GM18502 (cell line): Measurements from ENCODE around the gene SULT6B1.
"Not testable (repeated sequence)": the region's sequence is repeated elsewhere in the genome, so short reads cannot be mapped to it uniquely, and the experiment has no call there.

ENCODE experiments used
- ATAC-seq: cut with Tn5 transposase; IDR thresholded peaks from one replicate; pipeline ENCODE4 v1.9.1; 2021; ENCODE audit warnings: mild to moderate bottlenecking; ENCODE audit not compliant: unreplicated experiment, poor library complexity

The SULT6B1 gene

DNA sequence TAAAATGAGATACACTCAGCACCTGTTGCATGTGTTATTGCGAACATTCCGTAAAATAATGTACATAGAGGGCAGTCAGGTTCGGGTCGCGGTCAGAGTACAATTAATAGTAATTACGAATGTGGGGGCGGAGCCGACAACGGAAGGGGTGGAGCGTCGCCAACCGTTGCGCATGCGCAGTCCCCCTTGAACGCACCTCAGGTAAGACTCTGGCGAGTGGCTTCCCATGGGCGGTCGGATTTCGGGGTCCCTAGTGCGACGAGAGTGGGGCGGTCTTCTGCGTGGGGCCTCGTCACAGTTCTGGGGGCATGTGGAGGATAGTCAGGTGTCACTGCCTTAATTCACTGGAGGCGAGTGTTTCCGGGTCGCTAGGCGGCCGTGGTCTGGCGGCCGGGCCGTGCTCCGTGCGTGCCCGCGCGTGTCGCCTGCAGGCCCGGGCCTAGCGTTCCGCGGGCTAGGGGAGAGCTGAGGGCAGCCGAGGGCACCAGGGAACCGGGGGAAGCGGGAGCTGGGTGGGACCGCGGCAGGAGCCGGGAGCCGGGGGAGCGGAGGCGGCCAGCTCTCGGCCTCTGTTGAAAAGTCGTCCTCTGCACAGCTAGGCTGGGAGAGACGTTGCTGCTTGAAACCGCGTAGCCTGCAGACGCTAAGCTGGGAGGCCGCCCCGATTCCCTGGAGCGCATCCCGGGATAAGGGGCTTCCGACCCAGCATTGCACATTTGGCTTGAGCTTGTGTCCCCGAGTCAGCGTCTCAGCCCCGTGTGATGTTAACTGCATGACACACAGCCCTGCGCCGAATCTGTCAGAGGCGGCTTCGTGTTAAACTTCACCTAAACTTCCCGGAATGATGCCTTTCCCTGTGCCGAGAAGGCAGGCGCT lies 8.1 kb upstream of the SULT6B1 start, which contains the start of gene CEBPZOS:
TSS of gene CEBPZOS (plus strand) at position 177 of the 876 bp plus-strand sequence. CDS start 3,209 bp downstream, outside the sequence.
- peak; percentile 78 for ATAC-seq

DNA sequence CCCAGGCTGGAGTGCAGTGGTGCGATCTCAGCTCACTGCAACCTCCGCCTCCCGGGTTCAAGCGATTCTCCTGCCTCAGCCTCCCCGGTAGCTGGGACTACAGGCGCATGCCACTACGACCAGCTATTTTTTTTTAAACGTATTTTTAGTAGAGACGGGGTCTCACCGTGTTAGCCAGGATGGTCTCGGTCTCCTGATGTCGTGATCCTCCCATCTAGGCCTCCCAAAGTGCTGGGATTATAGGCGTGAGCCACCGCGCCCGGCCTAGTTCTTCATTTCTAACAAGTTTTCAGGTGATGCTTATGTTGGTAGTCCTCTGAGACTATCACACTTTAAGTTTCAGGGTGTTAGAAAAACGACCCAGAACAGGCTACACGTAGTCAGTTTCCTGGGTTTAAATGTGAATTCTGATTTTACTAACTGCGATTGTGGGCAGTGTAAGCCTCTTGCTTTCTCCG lies 7.4 kb upstream of the SULT6B1 start:
- not testable (repeated sequence) for ATAC-seq

DNA sequence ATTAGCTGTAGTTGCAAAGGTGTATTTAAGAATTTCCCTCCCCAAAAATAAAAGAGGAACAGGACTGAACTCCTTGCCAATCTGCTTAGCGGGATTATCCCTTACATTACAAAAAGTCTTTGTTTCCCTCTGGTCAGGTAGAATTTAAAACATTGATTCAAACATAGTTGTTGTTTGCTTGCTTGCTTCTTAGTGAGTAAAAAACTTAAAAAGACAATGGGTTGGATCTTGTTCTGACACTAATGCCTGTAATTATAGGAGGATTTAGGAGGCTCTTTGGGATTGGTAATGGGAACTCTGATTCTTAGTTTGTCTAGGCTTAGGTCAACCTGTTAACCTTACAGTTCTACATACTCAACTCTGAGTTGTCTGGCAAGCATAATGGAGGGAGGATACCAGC lies 4.1 kb upstream of the SULT6B1 start:
- no peak for ATAC-seq

DNA sequence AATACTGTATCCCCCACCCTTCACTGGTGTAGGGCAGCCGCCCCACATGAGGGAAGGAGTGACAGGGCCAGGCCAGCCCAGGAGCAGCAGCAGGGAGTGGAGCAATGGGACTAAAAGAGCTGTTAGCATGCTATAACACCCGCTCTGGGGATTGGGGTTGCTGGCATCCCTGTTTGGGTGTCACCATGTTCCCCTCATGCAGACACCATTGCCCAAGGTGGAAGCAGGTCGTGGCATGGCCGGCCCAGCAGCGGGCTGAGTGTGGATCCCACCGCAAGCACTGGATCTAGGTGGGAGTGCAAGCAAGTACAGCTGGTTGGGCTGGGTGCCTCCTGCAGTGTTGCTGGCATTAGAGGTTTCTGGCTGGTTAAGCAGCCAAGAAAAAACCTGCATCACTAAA lies 3.3 kb upstream of the SULT6B1 start:
- ATAC-seq: no peak

DNA sequence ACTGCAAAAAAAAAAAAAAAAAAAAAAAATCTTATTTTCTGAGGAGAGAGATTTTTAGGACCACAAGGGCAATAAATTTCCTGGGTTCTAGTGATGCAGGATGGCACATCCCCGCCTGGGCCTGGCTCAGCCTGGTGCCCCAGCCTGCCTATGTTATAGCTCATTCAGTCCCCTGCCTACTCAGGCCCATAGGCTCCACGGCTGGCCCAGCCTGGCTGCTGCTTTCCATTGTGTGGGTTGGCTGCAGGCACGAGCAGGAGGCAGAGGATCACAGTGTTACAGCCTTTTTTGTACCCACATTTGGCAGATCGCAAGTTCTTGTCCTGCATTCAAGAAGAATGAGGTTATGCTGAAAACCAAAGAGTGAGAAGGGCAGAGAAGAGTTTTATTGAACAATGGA lies 2.8 kb upstream of the SULT6B1 start:
- ATAC-seq: no peak

DNA sequence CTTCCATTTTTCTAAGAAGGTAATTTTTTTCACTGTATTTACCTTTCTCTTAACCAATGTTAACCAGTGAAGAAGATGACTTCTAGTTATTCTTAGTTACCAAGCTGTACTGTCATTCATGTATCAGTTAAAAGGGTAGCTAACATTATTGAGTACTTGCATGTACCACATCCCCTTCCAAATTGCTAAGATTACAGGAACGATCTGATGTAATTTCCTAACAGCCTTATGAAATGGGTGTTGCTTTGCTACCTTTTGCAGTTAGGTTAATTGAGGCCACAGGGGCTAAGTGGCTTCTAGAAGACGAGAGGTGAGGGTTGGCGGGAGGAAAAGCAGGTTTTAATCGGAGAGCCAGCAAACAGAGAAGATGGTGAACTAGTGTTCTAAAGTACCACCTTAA lies 1.8 kb upstream of the SULT6B1 start:
- ATAC-seq: no peak

DNA sequence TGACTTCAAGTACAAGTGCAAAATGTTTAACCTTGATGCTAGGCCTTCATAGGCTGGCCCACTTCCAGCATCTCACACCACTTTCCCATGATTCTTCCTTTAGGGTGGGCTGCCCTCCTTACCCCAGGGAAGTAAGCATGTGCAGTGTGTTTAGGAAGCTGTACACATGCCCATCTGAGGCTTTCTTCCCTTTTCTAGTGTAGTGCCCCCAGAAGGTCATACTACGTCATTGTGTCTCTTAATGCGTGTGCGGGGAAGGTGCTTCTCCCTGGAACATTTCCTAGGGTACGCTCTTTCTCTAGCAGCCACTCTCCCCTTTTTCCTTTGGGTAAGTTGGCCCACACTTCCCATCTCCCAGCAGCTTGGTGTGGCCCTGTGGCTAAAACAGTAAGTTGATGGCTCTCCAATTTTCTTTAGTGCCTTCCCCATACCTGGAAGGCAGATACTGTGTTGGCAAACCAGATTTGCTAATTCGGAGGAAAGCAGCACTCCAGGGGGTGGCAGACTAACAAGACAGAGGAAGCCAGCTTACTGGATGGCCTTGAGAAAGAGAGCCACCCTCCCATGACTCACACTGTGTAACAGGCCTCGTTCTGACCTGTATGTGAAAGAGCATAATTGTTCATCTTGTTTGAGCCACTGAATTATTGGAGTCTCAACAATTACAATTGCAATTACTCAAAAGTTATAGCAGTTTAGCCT lies 1.1 kb upstream of the SULT6B1 start:
- ATAC-seq: no peak

DNA sequence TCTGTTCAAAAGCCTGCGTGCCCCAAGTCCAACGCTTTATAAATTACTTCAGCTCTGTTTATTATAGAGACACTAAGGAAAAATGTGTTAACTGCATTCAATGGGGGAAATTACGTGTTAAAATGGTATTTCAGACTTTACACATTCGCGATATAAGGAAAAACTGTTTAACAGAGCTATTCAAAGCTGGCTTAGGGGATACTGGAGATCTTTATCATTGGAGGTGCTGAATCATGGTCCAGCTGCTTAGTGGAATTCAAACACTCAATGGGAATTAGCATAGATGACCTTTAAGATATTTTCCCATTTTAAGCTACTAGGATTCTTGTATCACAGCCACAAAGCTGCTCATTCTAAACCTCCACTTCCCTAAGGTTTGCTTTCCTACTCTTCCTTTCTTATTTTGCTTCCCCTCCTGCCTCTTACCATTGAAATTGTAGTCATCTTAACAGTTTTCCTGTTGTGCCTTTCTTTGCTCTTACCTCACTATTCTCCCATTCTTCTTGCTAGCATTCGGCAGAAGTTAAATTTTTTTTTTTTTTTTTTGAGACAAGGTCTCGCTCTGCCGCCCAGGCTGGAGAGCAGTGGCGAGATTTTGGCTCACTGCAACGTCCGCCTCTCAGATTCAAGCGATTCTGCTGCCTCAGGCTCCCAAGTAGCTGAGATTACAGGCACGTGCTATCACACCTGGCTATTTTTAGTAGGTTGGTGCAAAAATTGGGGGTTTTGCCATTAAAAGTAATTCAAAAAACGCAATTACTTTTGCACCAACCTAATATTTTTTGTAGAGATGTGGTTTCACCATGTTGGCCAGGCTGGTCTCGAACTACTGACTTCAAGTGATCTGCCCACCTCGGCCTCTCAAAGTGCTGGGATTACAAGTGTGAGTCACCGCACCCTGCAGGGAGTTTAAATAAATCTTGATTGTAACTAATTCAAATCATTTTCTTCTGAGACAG lies 6.5 kb downstream of the SULT6B1 start:
- ATAC-seq: no peak

DNA sequence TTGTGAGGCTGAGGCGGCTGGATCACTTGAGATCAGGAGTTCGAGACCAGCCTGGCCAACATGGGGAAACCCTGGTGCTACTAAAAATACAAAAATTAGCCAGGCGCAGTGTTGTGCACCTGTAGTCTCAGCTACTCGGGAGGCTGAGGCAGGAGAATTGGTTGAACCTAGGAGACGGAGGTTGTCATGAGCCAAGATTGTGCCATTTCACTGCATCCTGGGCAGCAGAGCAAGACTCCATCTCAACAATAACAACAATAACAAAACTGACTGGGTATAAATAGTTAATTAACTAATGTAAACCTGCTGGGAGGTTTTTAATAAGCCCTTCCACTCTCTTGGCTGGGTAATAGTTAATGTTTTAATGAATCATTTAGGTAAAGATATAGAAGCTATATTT lies 7.8 kb downstream of the SULT6B1 start:
- no peak for ATAC-seq

DNA sequence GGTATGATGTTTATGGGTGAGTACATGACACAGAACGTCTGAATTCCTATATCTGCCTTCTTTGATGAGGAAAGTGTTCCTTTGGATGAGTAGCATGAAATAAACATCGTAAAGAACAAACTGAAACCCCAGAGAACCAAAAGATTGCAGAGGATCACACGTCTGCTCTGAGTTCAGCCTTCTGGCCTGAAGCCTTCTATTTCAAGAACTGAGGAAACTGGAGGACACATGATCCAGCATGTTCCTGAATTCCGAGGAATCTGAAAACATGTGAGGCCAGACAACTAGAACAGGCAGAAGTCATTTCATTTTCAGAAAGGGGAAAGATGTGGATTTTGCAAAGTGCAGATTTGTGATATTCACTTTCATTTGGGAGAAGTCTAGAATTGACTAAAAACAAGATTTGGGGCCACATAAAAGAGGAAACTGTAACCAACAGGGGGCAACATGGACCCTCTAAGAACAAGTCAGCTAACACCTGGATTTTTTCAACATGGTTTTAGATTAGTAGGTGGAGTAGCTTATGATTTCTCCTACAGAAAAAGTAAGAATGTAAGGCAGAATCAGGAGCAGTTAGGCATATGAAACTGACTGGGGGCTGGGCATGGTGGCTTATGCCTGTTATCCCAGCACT lies 8.3 kb downstream of the SULT6B1 start:
- ATAC-seq: no peak

DNA sequence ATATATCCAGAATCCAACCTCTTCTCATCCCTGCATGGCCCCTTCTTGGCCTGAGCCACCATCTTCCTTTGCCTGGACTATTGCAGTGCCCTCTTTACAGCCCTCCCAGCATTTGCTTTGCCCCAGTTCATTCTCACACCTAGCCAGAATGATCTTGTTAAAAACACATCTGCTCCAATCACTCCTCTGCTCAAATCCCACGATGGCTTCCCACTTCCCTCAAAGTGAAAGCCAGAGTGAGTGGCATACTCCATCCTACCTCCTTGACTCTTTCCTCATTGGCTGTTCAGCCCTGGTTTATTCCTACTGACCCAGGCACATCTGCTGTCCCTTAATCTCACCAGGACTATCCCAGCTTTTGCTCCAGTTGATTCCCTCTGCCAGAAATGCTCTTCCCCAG lies 14.7 kb downstream of the SULT6B1 start:
- ATAC-seq: no peak

DNA sequence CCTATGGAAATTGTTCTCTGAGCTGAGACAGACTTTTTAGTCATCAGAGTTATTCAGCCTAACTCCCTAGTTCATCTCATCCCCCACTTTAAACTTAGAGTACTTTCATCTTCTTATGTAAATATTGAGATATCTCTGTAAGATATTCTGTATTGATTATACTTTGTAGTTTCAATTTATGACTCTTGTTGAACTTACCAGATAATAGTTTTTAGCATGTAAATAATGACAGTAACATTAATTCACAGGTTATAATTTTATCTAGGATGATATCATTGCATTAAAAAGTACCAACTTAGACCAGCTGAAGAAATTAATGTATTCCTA lies 16.9 kb downstream of the SULT6B1 start:
- no peak for ATAC-seq

DNA sequence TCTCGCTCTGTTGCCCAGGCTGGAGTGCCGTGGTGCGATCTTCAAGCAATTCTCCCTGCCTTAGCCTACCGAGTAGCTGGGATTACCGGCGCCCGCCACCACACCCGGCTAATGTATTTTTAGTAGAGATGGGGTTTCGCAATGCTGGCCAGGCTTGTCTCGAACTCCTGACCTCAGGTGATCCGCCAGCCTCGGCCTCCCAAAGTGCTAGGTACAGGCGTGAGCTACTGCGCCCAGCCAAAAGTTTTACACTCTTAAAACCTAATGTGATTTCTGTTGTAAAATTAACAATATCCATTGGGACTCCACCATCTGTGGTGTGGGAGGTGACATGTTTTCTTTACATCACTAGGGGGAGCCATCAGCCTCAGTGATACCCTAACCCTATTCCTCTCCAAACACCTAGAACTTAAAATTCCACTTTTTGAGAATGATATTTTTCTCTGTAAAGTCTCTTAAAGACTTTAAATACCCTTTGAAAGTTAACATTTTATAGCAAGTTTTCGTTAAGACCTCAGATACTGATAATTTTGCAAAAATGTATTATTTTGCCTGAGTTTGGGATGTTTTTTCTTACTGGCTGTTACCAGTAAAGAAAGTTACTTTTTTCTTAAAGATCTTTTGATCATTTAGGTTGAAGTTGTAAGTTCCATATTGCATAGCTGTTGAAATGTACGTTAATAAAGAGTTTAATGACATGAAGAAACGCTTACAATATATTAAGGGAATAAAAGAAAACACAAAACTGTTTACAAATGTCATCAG lies 20.1 kb downstream of the SULT6B1 start:
- ATAC-seq: no peak

DNA sequence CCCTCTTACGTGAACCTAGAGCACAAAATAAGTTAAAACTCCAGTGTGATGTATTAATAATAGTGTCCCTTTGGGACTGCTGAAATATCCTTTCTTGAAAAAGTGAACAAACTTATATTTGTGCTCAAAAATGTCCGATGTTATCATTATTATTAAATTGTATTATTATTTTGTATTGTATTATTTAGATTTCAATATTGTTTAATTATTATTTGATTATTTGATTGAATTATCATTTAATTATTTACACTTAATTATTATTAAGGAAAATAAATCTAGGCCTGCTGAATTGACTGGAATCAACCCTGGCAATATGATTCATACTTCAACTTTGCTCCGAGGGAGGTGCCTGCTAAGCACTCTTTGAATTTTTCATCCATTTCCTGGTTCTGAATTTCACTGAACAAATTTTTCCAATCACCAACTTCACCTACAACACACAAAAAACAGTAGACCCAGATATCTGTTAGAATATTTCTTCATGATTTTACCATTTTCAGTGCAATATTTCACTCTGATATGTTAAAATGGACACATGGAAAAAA lies 20.8 kb downstream of the SULT6B1 start:
- no peak for ATAC-seq

DNA sequence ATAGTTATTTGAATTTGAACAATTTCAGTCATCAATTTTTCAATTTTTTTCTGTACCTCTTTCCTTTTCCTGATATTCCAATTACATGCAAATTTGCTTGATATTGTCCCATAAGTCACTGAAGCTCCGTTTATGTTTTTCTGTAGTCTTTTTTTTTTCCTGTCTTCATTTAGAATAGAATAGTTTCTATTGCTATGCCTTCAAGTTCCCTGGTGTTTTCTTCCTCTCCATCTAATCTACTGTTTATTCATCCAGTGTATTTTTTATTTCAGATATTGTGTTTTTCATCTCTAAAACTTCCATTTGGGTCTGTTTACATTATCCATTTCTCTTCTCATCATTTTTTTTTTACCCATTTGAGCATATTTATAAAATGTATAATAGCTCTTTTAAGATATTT lies 23.7 kb downstream of the SULT6B1 start:
- no peak for ATAC-seq

DNA sequence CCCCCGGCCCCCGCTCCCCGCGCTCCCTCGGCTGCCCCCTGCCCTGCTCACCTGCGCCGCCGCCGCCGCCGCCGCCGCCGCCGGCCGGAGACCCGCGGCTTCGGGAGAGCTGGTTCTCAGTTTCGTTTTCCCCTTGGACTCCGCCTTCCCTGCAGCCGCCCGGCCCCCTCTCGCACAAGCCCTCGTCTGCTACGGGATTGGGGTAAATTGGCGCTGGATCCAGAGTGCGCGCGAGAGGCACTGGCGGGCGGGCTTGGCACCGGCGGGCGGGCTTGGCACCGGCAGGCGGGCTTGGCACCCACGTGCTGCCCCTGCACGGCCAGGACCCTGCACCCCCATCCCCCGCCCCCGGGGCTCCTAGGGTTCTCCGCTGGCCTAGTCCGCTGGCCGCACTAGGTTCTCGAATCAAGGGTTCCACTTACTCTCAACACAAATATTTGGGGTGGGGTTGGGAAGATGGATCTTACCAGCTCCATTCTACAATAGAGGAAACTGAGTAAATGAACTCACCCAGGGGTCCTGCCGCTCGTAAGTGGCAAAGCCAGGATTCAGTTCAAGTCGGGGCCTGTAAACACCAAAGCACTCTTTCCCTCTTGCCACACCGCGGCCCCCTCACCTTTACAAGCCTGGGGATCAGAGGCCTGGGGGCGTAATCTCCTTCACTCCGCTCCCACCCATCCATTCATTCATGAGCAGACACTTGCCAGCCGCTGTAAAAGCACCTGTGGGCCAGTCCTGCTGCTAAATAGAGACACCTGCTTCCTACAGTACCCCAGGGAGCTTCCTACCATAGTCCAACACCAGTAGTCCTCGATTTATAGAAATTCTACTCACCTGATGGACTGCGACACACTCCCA lies 31.4 kb downstream of the SULT6B1 start, which contains the start of gene EIF2AK2:
TSS of gene EIF2AK2 (minus strand) at position 124 of the 858 bp plus-strand sequence. CDS start 9,174 bp downstream, outside the sequence.
- peak; percentile 92 for ATAC-seq

DNA sequence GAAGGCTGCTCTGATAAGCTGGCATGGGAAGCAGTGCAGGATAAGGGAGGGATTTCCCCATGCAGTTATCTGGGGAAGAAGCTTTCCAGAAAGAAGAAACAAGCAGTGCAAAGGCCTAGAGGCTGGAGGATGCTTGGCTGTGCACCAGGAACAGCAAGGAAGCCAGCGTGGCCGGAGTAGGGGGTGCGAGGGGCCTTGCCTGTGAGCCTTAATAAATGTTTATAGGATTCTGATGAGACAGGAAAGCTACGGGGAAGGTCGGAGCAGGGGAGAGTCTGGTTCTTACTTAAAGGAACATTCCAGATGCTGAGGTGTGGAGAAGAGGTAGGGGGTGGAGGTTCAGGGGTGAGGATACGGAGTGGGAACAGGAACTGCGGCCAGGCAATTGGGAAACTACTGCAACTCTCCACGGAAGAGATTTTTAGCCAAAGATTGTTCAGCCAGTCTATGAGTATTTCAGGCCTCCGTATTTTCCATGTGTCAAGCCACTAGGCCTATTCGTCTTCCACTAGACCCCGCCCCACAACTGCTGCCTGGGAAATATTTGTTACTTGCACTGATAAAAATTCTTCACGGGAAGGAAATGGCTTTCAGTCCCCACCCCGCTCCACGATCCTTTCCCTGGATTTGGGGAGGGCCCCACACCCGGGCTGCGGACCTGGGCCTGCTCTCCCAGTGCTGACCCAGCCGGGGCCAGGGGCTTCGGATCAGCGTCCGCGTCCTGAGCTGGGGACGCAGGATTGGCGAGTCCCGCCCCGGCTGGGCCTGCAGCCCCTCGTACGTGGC lies 32.2 kb downstream of the SULT6B1 start:
- peak; percentile 26 for ATAC-seq
